OCI-LY1 (cell line): ENCODE data around the gene PIP4K2C.

Experiments
- EZH2 ChIP-seq: fragments of 200-600 bp; sonication (generic), shearing (Covaris generic); IDR thresholded peaks from 2 replicates; pipeline ENCODE4 v1.8.0; 2017; ENCODE audit warnings: borderline replicate concordance, mixed run types, mild to moderate bottlenecking, antibody characterized with exemption, low read length, moderate library complexity, mixed read lengths
- TF ChIP-seq, protein P1 (sequence below): fragments of 200-600 bp; sonication (generic), shearing (Covaris generic); IDR thresholded peaks from 2 replicates; pipeline ENCODE4 v1.5.1; 2017; ENCODE audit warnings: mild to moderate bottlenecking, antibody characterized with exemption, low read length, moderate library complexity, mixed read lengths

DNA sequence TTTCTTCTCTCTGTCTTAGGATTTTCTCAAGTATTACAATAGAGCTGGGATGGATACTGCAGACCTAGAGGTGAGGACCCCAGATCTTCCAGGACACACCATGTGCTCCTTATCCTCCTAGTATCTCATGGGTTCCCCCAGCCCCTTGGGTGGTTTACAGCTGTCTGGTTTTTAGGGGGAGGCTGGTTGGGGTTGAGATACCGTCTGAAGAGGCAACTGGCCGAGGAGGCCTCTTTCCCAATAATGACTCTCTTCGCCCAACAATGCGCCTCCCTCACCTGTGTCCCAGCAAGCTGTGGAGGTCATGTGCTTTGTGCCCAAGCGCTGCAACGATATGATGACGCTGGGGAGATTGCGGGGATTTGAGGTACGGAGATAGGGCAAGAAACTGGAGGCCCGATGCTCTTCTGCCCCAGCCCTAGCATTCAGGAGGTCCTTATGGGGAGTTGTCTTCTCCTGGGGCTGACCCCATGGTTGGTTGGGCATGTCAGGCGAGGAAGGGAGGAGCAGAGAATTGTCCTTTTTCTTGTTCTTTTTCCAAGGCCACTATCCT lies 24.0 kb downstream of the PIP4K2C start:
- TF ChIP-seq, protein P1, sequence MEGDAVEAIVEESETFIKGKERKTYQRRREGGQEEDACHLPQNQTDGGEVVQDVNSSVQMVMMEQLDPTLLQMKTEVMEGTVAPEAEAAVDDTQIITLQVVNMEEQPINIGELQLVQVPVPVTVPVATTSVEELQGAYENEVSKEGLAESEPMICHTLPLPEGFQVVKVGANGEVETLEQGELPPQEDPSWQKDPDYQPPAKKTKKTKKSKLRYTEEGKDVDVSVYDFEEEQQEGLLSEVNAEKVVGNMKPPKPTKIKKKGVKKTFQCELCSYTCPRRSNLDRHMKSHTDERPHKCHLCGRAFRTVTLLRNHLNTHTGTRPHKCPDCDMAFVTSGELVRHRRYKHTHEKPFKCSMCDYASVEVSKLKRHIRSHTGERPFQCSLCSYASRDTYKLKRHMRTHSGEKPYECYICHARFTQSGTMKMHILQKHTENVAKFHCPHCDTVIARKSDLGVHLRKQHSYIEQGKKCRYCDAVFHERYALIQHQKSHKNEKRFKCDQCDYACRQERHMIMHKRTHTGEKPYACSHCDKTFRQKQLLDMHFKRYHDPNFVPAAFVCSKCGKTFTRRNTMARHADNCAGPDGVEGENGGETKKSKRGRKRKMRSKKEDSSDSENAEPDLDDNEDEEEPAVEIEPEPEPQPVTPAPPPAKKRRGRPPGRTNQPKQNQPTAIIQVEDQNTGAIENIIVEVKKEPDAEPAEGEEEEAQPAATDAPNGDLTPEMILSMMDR = no peak
- no peak for TF ChIP-seq EZH2
